ENCODE data around the gene THY1. TPM values are rescaled to one million over a fixed set of nuclear protein-coding genes. Genes with fewer than 3 reads are reported as not detected.
"Not testable (repeated sequence)": the region's sequence is repeated elsewhere in the genome, so short reads cannot be mapped to it uniquely, and the experiment has no call there.

The THY1 gene
- total RNA-seq, 1 experiment from 2014 or later: not detected

DNA sequence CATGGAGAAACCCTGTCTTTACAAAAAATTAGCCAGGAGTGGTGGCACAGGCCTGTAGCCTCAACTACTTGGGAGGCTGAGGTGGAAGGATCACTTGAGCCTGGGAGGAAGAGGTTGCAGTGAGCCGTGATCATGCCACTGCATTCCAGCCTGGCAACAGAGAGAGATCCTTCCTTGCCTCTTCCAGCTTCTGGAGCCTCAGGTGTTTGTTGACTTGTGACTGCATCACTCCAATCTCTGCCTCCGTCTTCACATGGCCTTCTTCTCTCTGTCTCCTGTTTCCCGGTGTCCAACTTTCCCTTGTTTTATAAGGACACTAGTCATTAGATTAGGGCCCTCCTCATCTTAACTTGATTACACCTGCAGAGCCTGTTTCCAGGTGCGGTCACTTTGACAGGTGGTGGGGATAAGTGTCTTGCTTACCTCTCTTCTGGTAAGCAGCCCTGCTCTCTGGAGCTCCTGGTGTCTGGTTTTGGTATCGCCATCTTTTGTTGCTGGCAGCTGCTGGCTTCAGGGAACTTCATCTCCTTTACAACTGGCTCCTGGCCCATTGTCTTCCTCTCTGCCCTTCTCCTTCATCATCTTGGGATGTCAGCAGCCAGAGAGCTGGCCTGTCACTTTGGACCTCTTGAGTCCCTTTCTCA lies 33.2 kb downstream of the THY1 start:
- DNase-seq (ENCODE audit: extremely low read depth, low read depth): no peak

DNA sequence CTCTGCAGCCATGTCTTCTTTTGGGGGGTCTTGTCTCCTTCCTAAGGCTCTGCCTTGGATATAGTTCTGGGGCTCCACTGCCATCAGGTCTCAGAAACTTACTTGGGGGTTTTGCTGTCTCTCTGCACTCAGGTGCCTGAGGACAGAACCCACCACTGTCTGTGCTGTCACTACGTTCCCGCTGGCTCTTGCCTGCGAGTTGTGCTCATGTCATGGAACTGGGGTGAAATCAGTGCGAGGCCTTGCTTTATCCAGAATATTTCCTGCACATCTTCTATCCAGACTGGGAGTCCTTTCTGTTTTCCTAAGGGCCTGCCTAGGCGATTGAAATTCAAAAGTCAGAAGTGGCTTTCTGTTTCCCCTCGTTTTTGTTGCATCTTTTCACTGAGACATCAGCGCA lies 34.9 kb downstream of the THY1 start:
- DNase-seq (ENCODE audit: extremely low read depth, low read depth): no peak

DNA sequence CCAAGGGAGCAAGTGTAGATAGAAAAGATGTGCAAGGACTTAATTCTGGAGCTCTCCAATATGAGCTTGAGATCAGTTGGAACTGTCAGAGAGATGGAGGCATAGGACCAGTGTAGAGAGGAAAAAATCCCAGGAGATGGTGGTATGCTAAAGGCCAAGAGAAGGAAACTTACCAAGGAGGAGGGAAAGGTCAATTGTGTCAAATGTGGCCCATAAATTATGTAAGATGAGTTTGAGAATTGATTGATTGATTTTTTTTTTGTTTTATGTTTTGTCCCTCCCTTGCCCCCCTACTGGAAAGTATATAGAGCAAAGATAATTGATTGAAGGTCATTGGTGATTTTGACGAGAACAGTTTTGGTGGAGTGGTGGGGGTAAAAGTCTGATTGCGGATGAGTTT lies 38.6 kb downstream of the THY1 start:
- DNase-seq (ENCODE audit: extremely low read depth, low read depth): no peak

DNA sequence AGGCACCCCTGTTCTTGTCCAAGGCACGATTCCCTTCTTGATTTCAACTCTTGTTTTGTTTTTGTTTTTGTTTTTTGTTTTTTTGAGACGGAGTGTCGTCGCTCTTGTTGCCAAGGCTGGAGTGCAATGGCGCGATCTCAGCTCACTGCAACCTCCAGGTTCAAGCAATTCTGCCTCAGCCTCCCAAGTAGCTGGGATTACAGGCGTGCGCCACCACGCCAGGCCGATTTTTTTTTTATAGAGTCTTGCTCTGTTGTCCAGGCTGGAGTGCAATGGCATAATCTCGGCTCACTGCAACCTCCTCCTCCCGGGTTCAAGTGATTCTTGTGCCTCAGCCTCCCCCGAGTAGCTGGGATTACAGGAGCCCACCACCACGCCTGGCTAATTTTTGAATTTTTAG lies 40.5 kb downstream of the THY1 start:
- DNase-seq (ENCODE audit: extremely low read depth, low read depth): not testable (repeated sequence)

DNA sequence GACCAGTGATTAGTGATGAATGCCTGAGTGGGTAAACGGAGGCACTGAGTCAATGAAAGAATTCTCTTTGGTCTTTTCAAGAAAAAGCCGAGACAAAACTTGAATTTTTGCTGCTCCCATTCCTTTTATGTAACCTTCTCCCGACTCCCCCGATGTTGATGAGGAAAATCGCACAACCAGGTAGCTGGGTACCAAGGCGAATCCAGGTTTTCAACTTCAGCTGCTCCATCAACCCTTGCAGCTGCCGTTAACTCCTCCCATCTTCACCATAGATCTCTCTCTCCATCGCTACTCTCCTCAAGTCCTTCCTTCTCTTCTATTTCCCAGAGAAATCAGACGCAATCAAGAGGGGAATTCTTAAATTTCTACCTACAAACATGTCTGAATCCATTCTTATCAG lies 40.9 kb downstream of the THY1 start:
- no peak for DNase-seq (ENCODE audit: extremely low read depth, low read depth)

DNA sequence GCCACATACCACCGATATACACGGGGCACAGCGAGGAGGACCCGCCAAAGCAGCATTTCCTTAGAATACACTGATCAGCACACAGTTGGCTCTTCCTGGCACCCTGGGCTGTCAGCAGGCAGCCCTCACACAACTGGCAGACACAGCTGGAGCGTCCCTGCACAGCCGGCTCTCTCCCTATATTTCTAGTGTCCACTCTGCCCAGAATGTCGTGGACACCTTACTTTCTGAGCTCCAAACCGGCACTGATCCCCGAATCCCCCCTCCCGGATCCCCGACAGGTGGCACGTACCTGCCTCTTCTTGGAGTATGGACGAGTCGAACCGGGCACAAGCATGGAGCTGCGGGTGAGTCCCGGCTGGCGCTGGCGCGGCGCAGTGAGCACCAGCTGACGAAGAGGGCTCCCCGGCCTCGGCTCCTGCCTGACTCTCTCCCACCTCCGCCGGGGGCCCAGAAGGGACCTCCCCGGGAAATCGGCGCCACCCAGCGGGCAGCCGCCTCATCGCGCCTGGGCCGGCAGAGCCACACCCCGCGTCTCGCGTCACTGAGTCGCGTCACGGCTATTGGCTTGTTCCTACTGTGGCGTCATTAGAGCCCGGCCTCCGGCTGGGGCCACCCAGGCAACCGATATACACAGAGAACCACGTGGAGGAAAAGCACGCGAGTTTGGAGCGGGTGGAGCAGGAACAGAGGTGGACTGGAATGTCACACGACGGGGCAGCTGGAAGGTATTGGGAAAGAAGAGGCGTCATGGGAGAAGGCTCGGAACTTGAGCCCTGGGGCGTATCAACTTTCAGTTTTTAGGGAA lies 41.6 kb downstream of the THY1 start, which contains the start of gene USP2:
Gene USP2, minus strand, starts transcription at position 510 of the 808 bp plus-strand sequence. CDS start 8,210 bp downstream, outside the sequence.
- DNase-seq (ENCODE audit: extremely low read depth, low read depth): peak; percentile 90

DNA sequence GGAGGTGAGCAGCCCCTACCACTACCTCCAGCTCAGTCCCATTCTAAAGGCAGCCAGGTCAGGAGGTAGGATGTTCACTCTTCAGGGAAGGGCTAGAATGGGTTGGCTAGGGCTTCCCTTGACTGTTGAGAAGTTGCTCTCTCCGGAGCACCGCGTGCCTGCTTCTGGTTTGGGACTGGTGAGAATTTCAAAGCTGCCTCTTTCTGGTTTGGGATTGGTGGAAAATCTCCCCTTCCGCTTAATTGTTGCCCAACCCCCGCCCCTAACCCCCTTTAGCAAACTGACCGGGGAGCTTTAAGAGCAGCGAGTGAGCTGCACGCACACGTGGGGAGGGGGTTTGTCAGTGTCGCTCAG lies 42.2 kb downstream of the THY1 start:
- DNase-seq (ENCODE audit: extremely low read depth, low read depth): no peak

DNA sequence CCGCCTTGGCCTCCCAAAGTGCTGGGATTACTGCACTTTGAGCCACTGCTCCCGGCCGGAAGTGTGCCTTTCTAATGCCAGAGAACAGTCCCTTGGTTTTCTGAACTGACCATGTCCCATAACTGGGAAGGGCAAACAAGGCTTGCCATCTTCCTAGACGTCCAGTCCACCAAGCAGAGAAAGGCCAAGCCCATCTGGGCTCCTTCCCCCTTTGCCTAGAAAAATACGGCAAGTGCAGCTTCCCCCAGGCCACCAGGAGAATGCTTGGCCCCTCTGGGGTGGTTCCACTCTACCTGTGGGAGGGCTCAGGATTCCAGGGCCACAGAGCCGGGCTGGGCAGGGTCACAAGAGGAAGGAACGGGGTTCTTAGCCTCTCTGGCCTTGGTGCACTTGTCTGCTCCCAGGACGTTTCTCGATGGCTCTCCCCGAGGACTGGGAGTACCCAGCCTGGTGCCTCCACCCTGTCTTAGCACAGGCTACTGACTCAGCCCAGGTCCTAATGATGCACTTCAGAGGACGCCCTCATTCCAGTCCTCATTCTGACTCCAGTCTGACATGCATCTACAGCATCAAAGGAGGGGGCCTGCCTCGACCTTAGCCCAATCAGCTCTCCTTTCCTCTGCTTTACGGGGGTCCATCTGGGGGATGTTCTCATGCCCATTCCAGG lies 42.7 kb downstream of the THY1 start:
- no peak for DNase-seq (ENCODE audit: extremely low read depth, low read depth)

DNA sequence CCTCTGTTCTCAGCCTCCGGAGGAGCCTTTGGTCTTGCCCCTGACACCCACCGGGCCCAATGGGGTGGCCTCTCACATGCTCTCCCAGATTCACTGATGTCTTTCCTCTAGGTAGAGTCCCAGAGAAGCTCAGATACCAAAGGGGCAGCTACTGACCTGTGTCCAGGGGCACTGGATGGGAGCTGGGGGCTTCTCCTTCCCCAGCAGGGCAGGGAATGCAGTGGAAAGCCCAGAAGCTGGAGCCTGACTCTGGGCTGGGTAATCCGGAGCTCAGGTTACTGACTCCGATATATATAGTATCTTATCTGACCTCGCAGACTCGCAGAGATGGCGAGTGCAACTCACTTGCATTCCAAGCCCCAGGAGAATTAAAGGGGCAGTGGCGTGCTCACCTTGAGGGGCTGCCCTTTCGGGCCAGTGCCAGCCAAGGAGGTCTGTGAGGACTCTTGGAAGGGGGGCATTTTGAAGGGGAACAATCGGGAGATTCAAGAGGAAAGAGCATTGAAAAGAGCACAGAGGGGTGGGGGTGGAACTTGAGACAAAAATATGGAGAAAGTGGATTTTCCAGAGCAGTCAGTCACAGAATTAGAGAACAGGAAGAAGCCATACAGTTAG lies 44.0 kb downstream of the THY1 start:
- no peak for DNase-seq (ENCODE audit: extremely low read depth, low read depth)

DNA sequence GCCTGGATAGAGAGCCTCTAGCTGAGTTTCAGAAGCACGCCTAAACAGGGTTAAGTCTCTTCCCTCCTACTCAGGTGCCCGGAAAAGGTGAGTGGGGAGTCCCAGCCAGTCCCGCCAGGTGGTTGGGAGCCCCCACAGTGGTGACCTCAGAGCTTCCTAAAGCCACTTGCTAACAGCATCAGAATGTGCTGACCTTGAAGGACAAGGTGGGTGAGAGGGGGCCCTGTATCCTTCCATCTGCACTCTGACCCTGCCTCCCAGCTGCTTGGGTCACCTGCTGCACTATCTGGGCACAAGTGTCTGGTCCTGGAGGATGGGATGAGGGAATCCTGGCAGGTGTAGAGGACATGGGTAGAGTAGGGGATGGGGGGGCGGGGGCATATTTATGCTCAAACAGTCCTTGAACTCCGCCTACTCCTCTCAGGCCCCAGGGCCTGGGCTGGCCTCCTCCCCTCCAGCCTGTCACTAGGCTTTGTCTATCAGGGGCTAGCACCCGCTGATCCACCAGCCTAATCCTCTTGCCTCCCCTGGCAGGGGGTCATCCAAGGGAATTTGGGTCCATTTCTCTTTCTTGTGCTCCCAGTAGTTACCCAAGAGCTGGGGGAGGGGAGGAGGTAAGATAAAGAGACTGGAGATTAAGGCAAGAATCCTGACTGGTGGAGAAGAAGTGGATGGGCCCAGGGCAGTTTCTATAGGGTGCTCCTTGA lies 44.9 kb downstream of the THY1 start:
- DNase-seq (ENCODE audit: extremely low read depth, low read depth): no peak

DNA sequence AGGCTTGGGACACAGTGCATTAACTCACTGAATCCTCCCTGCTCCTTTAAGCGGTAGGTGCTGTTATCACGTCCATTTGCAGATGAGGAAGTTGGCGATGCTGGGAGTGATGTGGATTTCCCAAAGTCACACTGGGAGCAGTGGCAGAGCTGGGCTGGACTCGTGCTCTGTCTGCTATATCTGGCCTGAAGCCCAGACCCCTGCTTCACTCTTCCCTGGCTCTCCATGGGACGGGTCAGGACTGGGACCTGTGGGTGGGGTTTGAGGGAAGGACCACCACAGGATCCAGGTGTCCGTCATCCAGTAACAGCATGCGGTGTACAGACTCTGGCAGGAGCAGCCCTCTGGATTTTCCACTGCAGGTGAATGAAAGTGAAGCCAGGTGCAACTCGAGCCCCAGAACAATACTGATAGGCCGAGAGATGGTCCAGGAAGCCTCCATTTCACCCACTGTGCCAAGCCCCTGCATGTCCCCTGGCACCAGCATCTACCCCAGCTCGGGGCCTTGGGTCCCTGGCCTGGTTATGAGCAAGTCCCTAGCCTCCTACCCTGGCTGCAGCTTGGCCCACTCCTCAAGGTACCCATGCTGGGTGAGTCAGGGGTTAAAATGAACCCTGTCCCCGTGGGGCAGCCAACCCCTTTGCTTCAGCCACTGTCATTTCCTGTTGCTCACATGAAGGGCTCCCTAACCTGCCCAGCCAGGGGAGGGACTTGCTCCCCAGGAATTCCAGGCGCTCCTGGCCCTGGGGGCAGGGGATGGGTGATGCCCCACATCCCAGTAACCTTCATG lies 45.7 kb downstream of the THY1 start:
- DNase-seq (ENCODE audit: extremely low read depth, low read depth): no peak

DNA sequence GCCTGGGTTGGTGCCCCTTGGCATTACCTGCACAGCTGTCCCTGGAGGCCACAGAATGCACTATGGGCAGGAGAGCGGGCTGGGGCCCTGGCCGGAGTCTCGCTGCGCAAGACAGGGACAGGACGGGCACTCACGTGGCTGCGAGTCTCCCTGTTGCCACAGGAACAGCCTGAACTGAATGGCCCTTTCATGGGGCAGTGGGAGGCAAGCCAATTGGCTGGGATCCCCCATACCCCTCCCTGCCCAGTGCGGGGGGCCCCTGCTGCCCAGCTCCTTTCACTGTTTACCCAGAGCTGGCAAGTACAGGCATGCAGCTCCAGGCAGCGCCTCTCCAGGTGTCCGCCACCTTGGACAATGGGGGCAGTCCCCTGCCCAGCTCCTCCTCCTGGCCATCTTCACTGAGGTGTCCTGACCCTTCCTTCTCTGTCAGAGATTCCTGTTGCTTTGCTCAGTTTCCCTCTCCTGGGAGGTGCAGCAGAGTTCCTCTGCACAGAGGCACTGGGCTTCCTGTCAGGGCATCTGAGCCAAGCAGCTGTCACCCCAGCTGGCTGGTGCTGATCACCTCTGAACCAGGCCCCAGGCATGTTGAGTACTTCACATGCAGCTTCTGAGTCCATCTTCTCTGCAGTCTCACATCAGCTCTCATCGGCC lies 46.6 kb downstream of the THY1 start:
- no peak for DNase-seq (ENCODE audit: extremely low read depth, low read depth)

DNA sequence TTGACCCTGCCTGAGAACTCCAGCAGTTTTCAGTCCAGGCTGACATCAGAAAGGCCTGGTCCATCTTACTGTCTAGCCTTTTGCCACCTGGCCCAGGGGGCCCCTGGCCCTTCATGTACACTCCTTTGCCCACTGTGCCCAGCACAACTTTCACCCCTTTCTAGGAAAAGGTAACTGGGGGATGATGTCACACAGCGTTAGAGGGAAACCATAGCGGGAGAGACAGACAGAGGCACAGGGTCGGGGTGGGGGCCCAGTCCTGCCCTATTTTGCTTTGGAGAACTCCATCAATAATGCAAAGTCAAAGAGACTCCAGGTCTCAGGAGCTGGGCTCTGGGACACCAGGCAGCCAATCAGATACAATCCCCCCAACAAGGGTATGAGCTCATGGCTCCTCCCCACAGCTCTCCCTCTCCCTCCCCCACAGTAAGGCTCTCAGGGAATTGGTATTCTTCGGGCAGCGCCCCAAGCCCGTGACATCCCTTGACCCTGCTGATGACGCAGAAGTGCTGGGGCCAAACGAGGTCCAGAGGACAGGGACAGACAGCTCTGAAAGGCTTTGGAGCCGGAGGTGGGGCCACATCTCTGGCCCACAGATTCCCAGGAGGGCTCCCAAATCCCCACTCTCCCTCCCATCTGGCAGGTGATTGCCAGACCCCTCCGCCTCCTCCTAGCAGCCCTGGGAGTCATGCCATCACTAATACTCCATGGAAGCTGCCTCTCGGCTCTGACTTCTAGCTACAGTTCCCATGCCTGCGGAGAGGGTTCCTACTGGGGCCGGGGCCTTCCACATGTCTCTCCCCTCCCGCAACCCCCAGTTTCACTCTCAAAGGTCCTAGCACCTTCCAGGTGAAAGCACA lies 47.4 kb downstream of the THY1 start:
- no peak for DNase-seq (ENCODE audit: extremely low read depth, low read depth)

DNA sequence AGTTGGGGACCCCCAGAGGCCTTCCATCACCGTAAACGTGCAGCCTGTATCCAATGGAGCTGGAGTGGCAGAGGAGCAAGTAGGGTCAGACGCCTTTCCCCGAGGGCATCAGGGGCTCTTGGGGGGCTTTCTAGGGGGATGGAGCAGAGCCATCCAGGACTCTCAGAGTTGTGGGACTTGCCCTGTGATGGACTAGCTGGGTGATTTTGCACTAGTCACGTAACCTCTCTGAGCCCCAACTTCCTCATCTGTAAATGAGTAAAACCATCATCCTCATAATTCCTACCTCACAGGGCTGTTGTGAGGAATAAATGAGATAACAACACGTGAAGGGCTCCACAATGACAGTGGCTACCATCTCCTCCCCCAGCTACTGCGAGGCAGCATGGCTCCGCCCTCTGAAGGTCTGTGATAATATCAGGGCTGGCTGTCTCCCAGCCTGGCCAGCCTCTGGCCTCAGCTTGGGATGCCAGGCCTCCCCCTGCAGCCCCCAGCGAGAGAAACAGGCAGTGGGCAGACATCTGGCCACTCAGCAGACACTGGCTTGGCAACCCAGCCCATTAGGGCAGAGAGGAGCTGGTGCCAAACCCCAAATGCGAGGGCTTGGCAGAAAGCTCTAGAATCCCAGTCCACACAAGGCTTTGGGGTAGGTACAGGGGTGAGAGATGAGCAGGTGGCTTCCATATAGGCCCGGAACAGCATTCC lies 48.2 kb downstream of the THY1 start:
- no peak for DNase-seq (ENCODE audit: extremely low read depth, low read depth)

DNA sequence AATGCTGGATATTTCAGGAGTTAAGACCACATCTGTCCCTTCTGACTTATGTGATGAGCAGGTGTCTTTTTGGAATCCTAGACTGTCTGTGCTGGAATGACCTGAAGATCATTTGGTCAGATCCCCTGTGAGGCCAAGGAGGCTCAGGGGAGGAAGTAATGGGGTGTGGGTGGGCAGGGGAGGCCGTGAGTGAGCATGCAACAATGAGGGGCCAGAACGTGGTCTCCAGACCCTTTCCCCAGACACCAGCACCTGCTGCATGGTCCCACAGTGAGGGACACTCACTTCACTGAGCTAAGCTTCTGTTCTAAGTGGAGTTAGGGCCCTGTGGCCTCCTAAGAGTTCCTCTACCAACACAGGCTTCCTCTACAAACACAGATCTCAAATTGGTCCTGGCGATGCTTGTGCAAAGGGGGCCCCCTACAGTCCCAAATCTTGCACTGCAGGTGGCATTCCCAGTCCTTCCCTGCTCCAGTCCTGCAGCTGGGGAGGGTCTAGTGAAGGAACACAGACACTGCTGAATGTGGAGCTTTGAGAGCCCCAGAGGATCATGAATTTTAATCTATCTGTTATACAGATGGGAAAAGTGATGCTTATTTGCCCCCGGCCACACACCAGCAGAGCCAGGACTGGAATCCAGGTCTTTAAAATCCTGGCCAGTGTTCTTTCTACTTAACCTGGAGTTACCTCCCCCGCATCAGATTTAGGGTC lies 48.9 kb downstream of the THY1 start:
- peak; percentile 62 for DNase-seq (ENCODE audit: extremely low read depth, low read depth)

DNA sequence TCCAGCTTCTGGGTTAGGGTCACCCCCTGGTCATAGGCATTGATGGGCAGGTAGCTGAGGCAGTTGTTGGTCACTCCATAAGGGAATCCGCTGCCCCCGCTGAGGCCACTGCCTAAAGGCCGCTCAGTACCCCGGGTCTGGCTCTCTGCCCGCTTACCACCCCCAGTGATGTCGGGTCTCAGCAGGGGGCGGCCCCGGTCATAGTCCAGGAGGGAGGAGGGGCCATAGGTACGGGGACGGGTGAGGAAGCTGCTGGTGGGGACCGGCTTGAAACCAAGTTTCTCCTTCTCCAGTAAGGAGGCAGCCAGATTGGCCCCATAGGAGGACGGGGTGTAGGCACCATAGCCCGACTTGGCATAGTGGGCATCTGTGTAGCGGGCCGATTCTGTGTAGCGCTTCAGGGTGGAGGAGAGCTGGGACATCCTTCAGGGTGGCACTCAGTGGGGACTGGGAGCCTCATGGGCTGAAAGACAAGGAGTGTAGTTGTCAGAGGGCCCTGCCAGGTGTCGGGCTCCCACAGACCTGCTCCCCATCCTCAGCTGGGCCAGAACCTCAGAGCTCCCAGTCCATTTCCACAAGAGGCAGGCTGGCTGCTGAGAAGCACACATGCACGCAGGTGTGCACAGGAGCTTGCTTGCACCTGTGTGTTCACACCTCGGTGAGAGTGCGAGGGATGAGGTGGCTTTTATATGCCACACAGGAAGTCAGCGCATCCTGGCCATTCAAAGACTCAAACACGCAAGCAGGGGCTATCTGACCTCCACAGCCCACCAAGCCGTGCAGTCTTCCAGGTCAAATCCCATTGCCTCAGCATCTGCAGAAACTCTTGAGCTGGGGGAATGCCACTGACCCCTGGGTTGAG lies 49.7 kb downstream of the THY1 start:
- DNase-seq (ENCODE audit: extremely low read depth, low read depth): no peak

Data from NCI-H460 (cell line).